GM21825 (cell line): ENCODE measurements around the gene TADA2B.

Experiments
- ATAC-seq: cut with Tn5 transposase; IDR thresholded peaks from one replicate; pipeline ENCODE4 v1.9.1; 2021; ENCODE audit warnings: mild to moderate bottlenecking, moderate library complexity; ENCODE audit not compliant: unreplicated experiment

The TADA2B gene

GRCh38 chr4:7043284-7044136 lies at the start of gene TADA2B:
Gene TADA2B, plus strand, starts transcription at chr4:7043372. Its CDS starts 208 bp downstream, at chr4:7043580.
- ATAC-seq: peak; percentile 12

- no peak for ATAC-seq
Measured at GRCh38 chr4:6996481-6996880, 46.7 kb upstream of the TADA2B start.

- ATAC-seq: no peak
Measured at GRCh38 chr4:6999172-7000086, 43.7 kb upstream of the TADA2B start.

GRCh38 chr4:7000421-7001176 lies 42.6 kb upstream of the TADA2B start:
- ATAC-seq: no peak

- no peak for ATAC-seq
Measured at GRCh38 chr4:7001271-7001670, 41.9 kb upstream of the TADA2B start.

- ATAC-seq: no peak
Measured at GRCh38 chr4:7002336-7002735, 40.8 kb upstream of the TADA2B start.

GRCh38 chr4:7003176-7003878 lies 39.8 kb upstream of the TADA2B start:
- no peak for ATAC-seq

GRCh38 chr4:7003879-7004240 lies 39.3 kb upstream of the TADA2B start:
- no peak for ATAC-seq

GRCh38 chr4:7004331-7004730 lies 38.8 kb upstream of the TADA2B start:
- no peak for ATAC-seq

GRCh38 chr4:7005571-7005970 lies 37.6 kb upstream of the TADA2B start:
- ATAC-seq: no peak

- no peak for ATAC-seq
Measured at GRCh38 chr4:7006411-7006810, 36.8 kb upstream of the TADA2B start.

GRCh38 chr4:7007142-7007907 lies 35.8 kb upstream of the TADA2B start:
- ATAC-seq: no peak

GRCh38 chr4:7007944-7008343 lies 35.2 kb upstream of the TADA2B start:
- no peak for ATAC-seq

- ATAC-seq: no peak
Measured at GRCh38 chr4:7009564-7009963, 33.6 kb upstream of the TADA2B start.

- ATAC-seq: no peak
Measured at GRCh38 chr4:7013175-7013574, 30.0 kb upstream of the TADA2B start.

GRCh38 chr4:7014815-7015214 lies 28.4 kb upstream of the TADA2B start:
- ATAC-seq: no peak

- ATAC-seq: no peak
Measured at GRCh38 chr4:7015383-7016035, 27.7 kb upstream of the TADA2B start.

- no peak for ATAC-seq
Measured at GRCh38 chr4:7016086-7016485, 27.1 kb upstream of the TADA2B start.

- ATAC-seq: no peak
Measured at GRCh38 chr4:7016512-7016911, 26.7 kb upstream of the TADA2B start.
